Loucy (cell line): ENCODE results near the gene POU5F2.

ENCODE experiments used
- EZH2phosphoT487 ChIP-seq: fragments of 200-600 bp; IDR thresholded peaks from 2 replicates; pipeline ENCODE4 v1.6.1; 2018; ENCODE audit warnings: antibody characterized with exemption, mild to moderate bottlenecking, moderate library complexity, borderline replicate concordance
- TF ChIP-seq, protein P1 (sequence below): fragments of 200-600 bp; sonication (generic); conservative IDR thresholded peaks from 2 replicates; pipeline ENCODE4 v1.5.1; 2014; ENCODE audit warnings: mild to moderate bottlenecking, antibody characterized with exemption, low read length

DNA sequence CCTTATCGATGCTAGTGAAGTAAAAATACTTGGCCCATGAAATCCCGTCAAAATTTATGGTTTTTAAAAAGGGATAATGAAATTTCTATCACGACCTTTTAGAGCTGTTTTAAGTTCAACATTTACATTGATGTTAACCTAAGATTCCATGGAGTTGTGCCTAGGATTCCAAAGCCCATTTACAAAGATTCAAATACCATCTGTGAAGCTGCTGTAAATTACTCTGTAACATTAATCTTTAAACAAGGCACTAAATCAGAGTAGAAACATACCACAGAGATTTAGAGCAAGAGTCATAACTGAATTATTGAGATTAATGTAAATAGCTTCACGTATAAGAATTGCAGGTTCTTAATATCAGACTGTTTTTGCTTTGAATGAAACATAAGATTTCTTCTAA, 17.7 kb downstream of the POU5F2 start:
- TF ChIP-seq, protein P1, sequence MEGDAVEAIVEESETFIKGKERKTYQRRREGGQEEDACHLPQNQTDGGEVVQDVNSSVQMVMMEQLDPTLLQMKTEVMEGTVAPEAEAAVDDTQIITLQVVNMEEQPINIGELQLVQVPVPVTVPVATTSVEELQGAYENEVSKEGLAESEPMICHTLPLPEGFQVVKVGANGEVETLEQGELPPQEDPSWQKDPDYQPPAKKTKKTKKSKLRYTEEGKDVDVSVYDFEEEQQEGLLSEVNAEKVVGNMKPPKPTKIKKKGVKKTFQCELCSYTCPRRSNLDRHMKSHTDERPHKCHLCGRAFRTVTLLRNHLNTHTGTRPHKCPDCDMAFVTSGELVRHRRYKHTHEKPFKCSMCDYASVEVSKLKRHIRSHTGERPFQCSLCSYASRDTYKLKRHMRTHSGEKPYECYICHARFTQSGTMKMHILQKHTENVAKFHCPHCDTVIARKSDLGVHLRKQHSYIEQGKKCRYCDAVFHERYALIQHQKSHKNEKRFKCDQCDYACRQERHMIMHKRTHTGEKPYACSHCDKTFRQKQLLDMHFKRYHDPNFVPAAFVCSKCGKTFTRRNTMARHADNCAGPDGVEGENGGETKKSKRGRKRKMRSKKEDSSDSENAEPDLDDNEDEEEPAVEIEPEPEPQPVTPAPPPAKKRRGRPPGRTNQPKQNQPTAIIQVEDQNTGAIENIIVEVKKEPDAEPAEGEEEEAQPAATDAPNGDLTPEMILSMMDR, result no peak
- TF ChIP-seq EZH2phosphoT487, result no peak
